Posterior vena cava (tissue), 2 donors: ENCODE data around the gene MAP3K5. TPM values are rescaled to one million over a fixed set of nuclear protein-coding genes. Genes with fewer than 3 reads are reported as not detected.

Experiments
- DNase-seq: peaks from one replicate; pipeline ENCODE4 v3.0.0-alpha.2; 2020; ENCODE audit warnings: low spot score
- intact Hi-C, 2 donors: fragments of 100-400 bp; cut with DNase I; formaldehyde crosslinking; loops; one replicate each; pipeline versions ENCODE4 v1.14.1 to v1.14.2; 2022 to 2023
- total RNA-seq, 2 donors: library from RNA; stranded (reverse); fragmentation: NEBNext Ultra II Directional; extraction: Animal tissue kit (Norgen Biotek cat#: 25700); gene quantifications; one replicate each; pipeline ENCODE4 v1.2.1, GENCODE V29; 2021
- donor health status: DM: yes; HTN: yes; CAD: no.
- donor health status: DM: yes; HTN: yes; CAD: no.

The MAP3K5 gene
- total RNA-seq, 2 donors from 2014 or later = 15.0 to 16.4 TPM

DNA sequence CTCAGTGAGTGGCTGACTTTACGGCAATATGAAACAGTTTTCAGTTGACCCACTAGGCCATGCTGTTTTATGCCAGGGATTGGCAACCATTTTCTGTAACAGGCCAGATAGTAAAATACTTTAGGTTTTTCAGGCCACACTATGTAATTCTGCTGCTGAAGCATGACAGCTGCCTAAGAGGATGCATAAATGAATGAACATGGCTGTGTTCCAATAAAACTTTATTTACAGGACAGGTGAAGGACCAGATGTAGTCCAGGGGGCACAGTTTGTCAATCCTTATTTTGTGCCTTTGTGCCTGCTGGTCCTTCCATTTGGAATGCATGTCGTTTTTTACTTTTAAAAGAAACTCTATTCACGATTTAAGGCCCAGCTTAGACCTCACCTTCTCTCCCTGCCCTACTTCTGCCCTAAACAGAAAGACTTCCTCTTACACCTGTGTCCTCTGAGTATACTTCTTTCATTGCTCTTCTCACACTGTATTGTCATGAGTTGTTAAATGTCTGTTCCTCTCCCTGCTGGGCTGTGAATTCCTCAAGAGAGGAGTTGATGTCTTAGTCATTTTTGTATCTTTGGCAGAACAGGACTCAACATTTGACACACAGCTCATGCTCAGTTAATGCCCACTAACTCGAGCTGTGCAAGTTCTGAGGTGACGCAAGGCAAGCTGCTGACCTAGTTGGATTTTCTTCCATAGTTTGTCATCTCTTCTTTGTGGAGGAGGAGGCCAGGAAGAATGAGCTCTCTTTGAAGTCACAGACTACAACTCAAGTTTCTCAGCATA lies 152.0 kb downstream of the MAP3K5 start:
- DNase-seq = no peak
- intact Hi-C loops = no loop called here

- intact Hi-C loops = no loop called here
- no peak for DNase-seq
Measured at GRCh38 chr6:136639702-136640101, 152.6 kb downstream of the MAP3K5 start.

- intact Hi-C loops = no loop called here
- no peak for DNase-seq
Measured at GRCh38 chr6:136635615-136636014, 156.7 kb downstream of the MAP3K5 start.

- no peak for DNase-seq
- intact Hi-C loops = no loop called here
Measured at GRCh38 chr6:136633355-136633754, 158.9 kb downstream of the MAP3K5 start.

GRCh38 chr6:136628996-136629395 lies 163.3 kb downstream of the MAP3K5 start:
- DNase-seq = no peak
- intact Hi-C loops = no loop called here

GRCh38 chr6:136627191-136627590 lies 165.1 kb downstream of the MAP3K5 start:
- DNase-seq = no peak

GRCh38 chr6:136625293-136625692 lies 167.0 kb downstream of the MAP3K5 start:
- intact Hi-C loops = no loop called here

More at GRCh38 chr6:136627191-136627590, 165.1 kb downstream of the MAP3K5 start:
- intact Hi-C loops = no loop called here

DNA sequence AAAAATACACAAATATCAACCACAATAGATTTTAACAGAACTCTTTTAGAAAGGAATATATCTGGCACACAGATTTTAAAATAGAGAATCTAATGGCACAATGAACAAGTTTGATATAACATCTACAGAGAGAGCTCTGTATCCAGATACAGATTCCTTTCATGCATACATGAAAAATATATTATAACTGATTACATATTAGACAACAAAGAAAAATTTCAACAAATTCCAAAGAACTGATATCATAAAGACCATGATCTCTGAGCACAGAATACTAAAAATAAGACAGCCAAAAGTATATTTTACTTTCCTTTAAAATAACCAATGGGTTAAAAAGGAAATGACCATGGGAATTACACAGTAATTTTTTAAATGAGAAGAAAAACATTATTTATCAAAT lies 167.9 kb downstream of the MAP3K5 start:
- intact Hi-C loops = no loop called here
- no peak for DNase-seq

More at GRCh38 chr6:136625293-136625692, 167.0 kb downstream of the MAP3K5 start:
- DNase-seq = no peak

DNA sequence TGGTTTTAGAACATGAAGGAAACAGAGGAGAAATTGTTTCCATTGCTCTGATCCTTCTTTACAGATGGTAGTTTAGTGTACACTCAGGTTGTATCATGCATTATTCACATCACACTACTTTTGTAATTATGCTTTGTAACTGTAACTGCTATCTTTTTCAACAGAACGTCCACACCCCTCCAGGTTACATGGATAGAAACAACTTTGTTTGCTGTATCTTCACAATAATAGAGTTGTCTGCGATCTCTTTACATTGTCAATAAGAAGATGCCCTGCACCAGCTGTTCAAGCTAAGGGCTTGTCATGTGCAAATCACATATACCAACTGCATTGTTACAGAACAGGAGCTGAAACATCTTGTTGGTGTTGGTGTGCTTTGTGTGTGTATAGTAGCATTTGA lies 174.2 kb downstream of the MAP3K5 start:
- no peak for DNase-seq
- intact Hi-C loops = no loop called here

- intact Hi-C loops = no loop called here
- no peak for DNase-seq
Measured at GRCh38 chr6:136616527-136616926, 175.8 kb downstream of the MAP3K5 start.

DNA sequence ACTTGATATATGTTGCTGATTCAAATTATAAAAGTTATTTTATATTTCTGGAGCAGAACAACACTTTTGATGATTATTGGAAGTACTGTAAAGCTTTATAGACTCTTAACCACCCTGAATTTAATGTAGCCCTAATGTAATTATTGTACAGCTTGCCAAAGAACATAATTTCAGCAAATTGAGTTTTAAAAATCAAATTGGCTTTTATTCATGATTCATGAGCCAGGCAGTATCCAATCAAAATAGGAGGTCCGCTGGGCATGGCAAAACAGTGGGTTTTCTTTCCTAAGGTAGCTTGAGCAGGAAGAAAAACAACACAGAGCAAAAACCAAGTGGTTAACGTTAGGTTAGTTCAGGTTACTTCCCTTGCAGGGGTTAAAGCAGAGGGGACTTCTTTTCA lies 177.3 kb downstream of the MAP3K5 start:
- DNase-seq = no peak
- intact Hi-C loops = no loop called here

- intact Hi-C loops = no loop called here
- no peak for DNase-seq
Measured at GRCh38 chr6:136614350-136614749, 177.9 kb downstream of the MAP3K5 start.

DNA sequence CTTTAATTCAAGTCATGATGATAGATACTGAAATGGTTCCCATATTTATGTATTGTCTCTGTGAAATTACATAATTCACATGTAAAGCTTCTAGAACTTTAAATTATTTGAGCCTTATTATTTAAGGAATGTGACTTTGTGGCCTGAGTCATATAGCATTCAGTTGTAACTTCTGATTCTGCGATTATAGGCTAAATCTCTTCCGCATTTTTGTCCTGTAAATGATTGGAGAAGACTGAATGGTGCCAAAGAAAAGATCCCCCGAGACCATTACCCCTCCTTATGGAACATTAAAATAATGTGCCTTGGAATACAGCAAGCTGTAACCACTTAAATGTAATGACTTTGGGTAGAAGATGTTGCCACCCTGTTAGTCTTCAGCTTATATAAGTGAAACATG lies 178.8 kb downstream of the MAP3K5 start:
- no peak for DNase-seq
- intact Hi-C loops = no loop called here

DNA sequence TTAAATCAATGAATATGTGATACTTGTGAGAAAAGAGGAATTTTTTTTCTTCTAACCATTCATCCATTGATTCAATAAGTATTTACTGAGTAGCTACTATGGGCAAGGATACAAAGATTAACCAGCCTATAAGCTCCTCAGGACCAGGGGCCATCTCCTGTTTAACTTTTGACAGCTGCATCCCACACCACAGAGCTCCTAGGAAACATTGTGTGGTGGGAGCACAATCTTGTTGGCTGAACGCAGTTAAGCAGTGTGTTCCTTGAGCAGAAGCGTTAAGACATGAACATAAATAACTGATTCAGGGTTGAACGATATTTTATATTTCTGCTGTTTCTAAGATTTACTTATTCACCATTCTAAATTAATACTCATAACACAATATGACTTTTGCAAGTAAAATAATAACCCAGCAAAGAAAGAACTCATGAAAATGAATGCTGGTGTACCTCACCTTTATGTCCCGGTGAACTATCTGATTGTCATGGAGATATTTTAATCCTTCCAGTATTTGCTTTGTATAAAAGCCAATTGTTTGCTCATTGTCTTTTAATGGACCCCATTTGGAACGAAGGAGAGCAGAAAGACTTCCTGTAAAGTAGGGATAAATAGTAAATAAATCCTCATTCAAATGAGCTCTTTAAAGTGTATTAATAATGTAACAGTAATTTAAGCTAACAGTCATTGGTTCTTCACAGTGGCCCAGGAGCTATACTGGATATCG lies 179.4 kb downstream of the MAP3K5 start:
- intact Hi-C loops = no loop called here
- no peak for DNase-seq

DNA sequence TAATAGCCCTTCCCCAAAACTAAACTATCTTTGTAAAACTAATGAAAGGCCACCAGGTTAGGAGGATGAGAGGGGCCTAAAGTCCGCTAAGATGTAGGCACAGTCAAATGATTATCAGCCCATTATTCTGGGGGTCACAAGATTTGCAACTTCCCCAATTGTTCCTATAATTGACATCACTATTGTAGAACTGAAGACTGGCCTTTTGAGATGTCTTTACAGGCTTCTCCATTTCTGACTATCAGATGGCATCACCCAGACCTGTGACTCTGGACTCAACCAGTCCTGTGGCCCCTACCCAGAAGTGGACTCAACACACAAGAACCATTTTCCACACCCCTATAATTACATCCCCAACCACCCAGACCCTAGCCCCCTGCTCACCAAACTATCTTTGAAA lies 180.5 kb downstream of the MAP3K5 start:
- intact Hi-C loops = no loop called here
- no peak for DNase-seq

DNA sequence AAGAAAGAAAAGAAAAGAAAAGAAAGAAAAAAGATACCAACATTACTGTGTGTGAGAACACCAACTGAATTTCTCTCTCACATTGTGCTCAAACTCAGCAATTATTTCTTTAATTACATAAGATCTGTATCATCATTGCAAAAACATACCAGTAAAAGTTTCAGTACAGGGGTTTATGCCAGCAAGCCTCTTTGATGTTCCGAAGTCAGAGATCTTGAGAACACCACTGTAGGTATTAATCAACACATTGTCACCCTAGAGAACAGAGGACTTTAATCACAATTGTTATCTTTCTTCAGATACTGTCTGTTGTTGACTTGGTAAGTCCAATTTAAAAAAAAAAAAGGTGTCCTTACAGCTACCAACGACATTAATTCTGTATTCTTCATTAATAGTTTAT lies 181.1 kb downstream of the MAP3K5 start:
- intact Hi-C loops = no loop called here
- DNase-seq = no peak

- intact Hi-C loops = no loop called here
- no peak for DNase-seq
Measured at GRCh38 chr6:136609873-136610706, 182.2 kb downstream of the MAP3K5 start.

GRCh38 chr6:136608991-136609390 lies 183.3 kb downstream of the MAP3K5 start:
- no peak for DNase-seq
- intact Hi-C loops = no loop called here

- DNase-seq = no peak
- intact Hi-C loops = no loop called here
Measured at GRCh38 chr6:136607932-136608772, 184.1 kb downstream of the MAP3K5 start.
